Body of pancreas (tissue), 4 donors: ENCODE data around the gene MAPK10.

Source experiments
- POLR2A ChIP-seq, 3 donors: fragments of 450-650 bp; IDR thresholded peaks; one replicate each; pipeline ENCODE4 v1.6.1; 2016; ENCODE audit warnings: antibody characterized with exemption in 3 of 3, mild to moderate bottlenecking in 2 of 3
- TF ChIP-seq, protein P1 (sequence below), 7 experiments: fragments of 450-650 bp in 4 of 7; fragments of 200-600 bp in 3 of 7; sonication (generic) in 3 of 7; IDR thresholded peaks; one replicate each; pipeline ENCODE4 v1.5.1; 2016 to 2019; ENCODE audit warnings: antibody characterized with exemption in 7 of 7

DNA sequence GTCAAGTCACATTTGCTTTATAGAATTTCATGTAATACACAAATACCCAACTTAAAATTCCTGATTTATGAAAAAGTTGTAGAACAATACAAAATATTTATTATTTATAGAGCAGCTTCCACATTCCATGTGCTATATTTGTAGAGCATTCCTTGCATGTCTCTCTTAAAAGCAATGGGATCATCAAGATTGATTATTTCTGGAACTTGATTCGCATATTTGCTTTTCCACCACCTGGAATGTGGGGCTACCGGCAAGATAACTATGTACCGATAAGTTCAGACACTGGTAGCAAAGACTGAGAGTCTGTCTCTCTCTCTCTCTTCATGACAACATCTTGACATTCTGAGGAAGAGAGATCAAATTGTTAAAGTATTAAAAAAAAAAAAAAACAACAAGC lies 59.3 kb downstream of the MAPK10 start:
- TF ChIP-seq, protein P1, sequence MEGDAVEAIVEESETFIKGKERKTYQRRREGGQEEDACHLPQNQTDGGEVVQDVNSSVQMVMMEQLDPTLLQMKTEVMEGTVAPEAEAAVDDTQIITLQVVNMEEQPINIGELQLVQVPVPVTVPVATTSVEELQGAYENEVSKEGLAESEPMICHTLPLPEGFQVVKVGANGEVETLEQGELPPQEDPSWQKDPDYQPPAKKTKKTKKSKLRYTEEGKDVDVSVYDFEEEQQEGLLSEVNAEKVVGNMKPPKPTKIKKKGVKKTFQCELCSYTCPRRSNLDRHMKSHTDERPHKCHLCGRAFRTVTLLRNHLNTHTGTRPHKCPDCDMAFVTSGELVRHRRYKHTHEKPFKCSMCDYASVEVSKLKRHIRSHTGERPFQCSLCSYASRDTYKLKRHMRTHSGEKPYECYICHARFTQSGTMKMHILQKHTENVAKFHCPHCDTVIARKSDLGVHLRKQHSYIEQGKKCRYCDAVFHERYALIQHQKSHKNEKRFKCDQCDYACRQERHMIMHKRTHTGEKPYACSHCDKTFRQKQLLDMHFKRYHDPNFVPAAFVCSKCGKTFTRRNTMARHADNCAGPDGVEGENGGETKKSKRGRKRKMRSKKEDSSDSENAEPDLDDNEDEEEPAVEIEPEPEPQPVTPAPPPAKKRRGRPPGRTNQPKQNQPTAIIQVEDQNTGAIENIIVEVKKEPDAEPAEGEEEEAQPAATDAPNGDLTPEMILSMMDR (IDR thresholded peaks at IDR 0.05), result no peak
- TF ChIP-seq POLR2A (IDR thresholded peaks at IDR 0.05), result no peak
